ENCODE data around the gene CCDC24.

GRCh38 chr1:44012404-44012803 lies 21.0 kb downstream of the CCDC24 start:
- no peak for TF ChIP-seq EP300 (IDR thresholded peaks at IDR 0.05)
- no peak for TF ChIP-seq POLR2AphosphoS5 (IDR thresholded peaks at IDR 0.05)
- no peak for TF ChIP-seq POLR2A (IDR thresholded peaks at IDR 0.05)
- TF ChIP-seq CTCF (IDR thresholded peaks at IDR 0.05): no peak
